ENCODE results near the gene SSR4. TPM values are rescaled to one million over a fixed set of nuclear protein-coding genes. Genes with fewer than 3 reads are reported as not detected.

The SSR4 gene
- total RNA-seq, 1 experiment from 2014 or later = 179 TPM

GRCh38 chrX:153812220-153812619, 17.8 kb downstream of the SSR4 start:
- H3K14ac ChIP-seq (ENCODE audit: insufficient read depth, low read length) = no peak overlapping the region
- no peak overlapping the region for H2AK5ac ChIP-seq (ENCODE audit: insufficient read length, low read length)
- peaks cover 65 to 72% of the 10 kb centered on the region in 2 experiments for H3K9me3 Mint-ChIP-seq
- H3K4ac ChIP-seq (ENCODE audit: low read depth, low read length) = no peak overlapping the region
- no peaks in the 10 kb centered on the region for H3K79me1 ChIP-seq (ENCODE audit: insufficient read depth, low read depth, low read length, poor library complexity, severe bottlenecking)
- no peak overlapping the region for H2AFZ ChIP-seq (ENCODE audit: low read length)
- peaks cover 23% of the 10 kb centered on the region for H3K9me3 ChIP-seq (ENCODE audit: control insufficient read depth, low read depth, low read length)
- no peak overlapping the region for H4K5ac ChIP-seq (ENCODE audit: insufficient read length, low read depth, low read length)
- H3K4me3 Mint-ChIP-seq = no peak overlapping the region
- H2BK12ac ChIP-seq (ENCODE audit: insufficient read length, low read depth, low read length) = no peak overlapping the region
- H3K4me1 ChIP-seq (ENCODE audit: insufficient read depth, low read length) = no peaks in the 10 kb centered on the region; the same call in 1 of the 2 replicates
- no peak overlapping the region for H3K27ac Mint-ChIP-seq
- no peaks in the 10 kb centered on the region for H3K23me2 ChIP-seq (ENCODE audit: insufficient read length, low read depth, low read length, poor library complexity, severe bottlenecking)
- no peak overlapping the region for H2BK20ac ChIP-seq (ENCODE audit: low read depth, low read length, poor library complexity, severe bottlenecking)
- no peak overlapping the region for H4K91ac ChIP-seq (ENCODE audit: insufficient read length, low read depth, low read length)
- peaks cover 5 to 33% (median 22%) of the 10 kb centered on the region in 3 experiments; a peak in 6 of 7 replicates for H3K36me3 Mint-ChIP-seq (ENCODE audit: insufficient read depth in 1 of 3, low read depth in 3 of 3)
- H4K20me1 ChIP-seq (ENCODE audit: control insufficient read depth, insufficient read depth, insufficient read length) = no peaks in the 10 kb centered on the region
- H2BK120ac ChIP-seq (ENCODE audit: low read depth, low read length, poor library complexity, severe bottlenecking) = no peak overlapping the region
- no peaks in the 10 kb centered on the region for H3K27me3 ChIP-seq (ENCODE audit: insufficient read depth, low read length)
- no peak overlapping the region for H3T11ph ChIP-seq (ENCODE audit: low read length)
- H3K9ac ChIP-seq (ENCODE audit: extremely low read depth, insufficient read length, low read length) = no peak overlapping the region
- DNase-seq = no peak
- H3K4me1 Mint-ChIP-seq = peaks cover 30 to 31% of the 10 kb centered on the region in 2 experiments
- no peak overlapping the region for H3K23ac ChIP-seq (ENCODE audit: insufficient read length, low read depth, low read length)
- no CpG with 5 or more reads among the region's 14 CpGs for WGBS (ENCODE audit: extremely low coverage, insufficient read length, low lambda C conversion rate)
- H4K8ac ChIP-seq (replicated peaks; ENCODE audit: insufficient read length, low read depth, low read length) = no peak overlapping the region
- H2BK15ac ChIP-seq (ENCODE audit: low read depth, low read length) = no peak overlapping the region
- TF ChIP-seq CTCF (conservative IDR thresholded peaks at IDR 0.05) = no peak
- no peak overlapping the region for H3K56ac ChIP-seq (ENCODE audit: insufficient read length, low read depth, low read length)
- H3K79me2 ChIP-seq (ENCODE audit: insufficient read depth, low read length) = peaks cover 46% of the 10 kb centered on the region
- H3K4me2 ChIP-seq (ENCODE audit: insufficient read depth, insufficient read length, low read length) = no peak overlapping the region
- H3K27me3 Mint-ChIP-seq (ENCODE audit: low read depth) = peaks cover 2% of the 10 kb centered on the region
- H3K27ac ChIP-seq (ENCODE audit: insufficient read length, low read depth, low read length) = no peak overlapping the region
- H3K18ac ChIP-seq (ENCODE audit: insufficient read length, low read depth, low read length) = no peak overlapping the region
- H2BK5ac ChIP-seq (ENCODE audit: insufficient read length, low read length) = no peak overlapping the region

Data from H9 (cell line).